Stimulated activated CD8-positive, alpha-beta memory T cell treated with anti-CD3 and anti-CD28 coated beads, Interleukin-15, amount 100 ng/mL, for 48 hours (primary cell): ENCODE measurements around the gene KLRK1.
"Not testable (repeated sequence)": the region's sequence is repeated elsewhere in the genome, so short reads cannot be mapped to it uniquely, and the experiment has no call there.

Source experiments
- DNase-seq, 2 donors: peaks; one replicate each; pipeline ENCODE4 v3.0.0-alpha.2; 2020; ENCODE audit warnings: low read depth in 2 of 2

KLRK1 gene

GRCh38 chr12:10389904-10390303 is at the start of gene KLRK1:
KLRK1 (minus strand) TSS chr12:10390041; CDS start chr12:10388810, 1,231 bp downstream.
- DNase-seq: no peak

- not testable (repeated sequence) for DNase-seq
These were observed 47.8 kb upstream of the KLRK1 start for GRCh38 chr12:10437601-10438000.

- DNase-seq: not testable (repeated sequence)
These were observed 46.0 kb upstream of the KLRK1 start, which contains the start of gene KLRC2 for GRCh38 chr12:10435816-10436215. KLRC2 (minus strand) TSS chr12:10436010; CDS start chr12:10435986, 24 bp downstream.

DNA sequence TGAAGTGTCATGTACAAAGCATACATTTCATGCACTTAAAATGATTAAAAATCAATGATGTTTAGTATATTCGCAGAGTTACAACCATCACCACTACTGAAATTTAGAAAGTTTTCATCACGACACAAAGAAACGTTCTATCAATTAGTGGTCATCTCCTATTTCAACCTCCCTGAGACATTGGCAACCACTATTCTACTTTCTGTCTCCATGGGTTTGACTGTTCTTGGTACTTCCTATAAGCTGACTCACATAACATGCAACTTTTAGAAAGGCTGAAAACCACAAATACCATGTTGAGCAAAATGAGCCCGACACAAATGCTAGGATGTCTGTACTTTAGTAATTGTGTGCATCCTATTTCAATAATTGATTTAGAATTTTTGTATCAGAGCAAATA is 40.8 kb upstream of the KLRK1 start:
- not testable (repeated sequence) for DNase-seq

GRCh38 chr12:10425938-10426337 is 36.1 kb upstream of the KLRK1 start:
- DNase-seq: not testable (repeated sequence)

DNA sequence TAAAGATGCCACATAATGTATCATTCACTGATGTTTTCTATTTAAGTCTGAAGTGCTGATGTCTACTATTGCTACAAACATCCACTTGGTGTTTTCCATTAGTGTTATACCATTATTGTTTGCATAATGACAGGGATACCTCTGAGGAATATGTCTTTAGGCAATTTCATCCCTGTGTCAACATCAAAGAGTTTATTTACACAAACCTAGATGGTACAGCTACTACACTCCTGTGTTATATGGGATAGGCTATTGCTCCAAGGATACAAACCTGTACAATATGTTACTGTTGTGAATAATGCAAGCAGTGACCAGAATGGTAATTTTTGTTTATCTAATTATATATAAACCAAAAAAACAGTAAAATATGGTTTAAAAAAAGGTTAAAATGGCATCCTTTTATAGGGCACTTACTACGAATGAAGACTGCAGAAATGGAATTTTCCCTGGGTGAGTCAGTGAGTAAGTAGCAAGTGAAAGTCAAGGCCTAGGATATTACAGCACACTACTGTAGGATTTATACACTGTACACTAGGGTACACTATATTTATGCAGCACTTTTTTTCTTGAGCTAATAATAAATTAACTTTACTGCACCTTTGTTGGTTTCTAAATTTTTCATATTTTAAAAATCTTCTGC is 34.5 kb upstream of the KLRK1 start:
- not testable (repeated sequence) for DNase-seq

DNA sequence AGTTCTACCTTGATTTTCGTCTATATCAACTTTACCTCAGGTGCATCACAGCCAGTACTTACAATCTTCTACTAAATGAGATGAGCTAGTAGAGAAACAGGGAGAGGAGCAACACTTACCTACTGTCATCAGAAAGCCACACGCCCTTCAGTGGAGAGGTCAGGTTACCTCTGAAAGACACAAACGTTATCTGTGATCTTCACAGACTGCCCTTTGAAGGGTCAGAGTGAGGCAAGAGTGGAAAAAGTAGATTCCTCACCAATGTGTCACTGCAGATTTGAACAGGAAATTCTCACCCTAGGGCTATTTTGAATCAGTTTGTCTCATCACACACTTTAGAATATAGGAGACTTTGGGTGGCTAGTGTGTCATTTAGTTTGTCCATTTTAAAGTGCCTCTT is 32.3 kb upstream of the KLRK1 start:
- not testable (repeated sequence) for DNase-seq

GRCh38 chr12:10420334-10420733 is 30.5 kb upstream of the KLRK1 start, which contains the start of gene KLRC3:
KLRC3 (minus strand) TSS chr12:10420595; CDS start chr12:10420550, 45 bp downstream.
- not testable (repeated sequence) for DNase-seq

GRCh38 chr12:10409392-10409791 is 19.6 kb upstream of the KLRK1 start, which contains the start of gene KLRC4:
KLRC4 (minus strand) TSS chr12:10409757; CDS start chr12:10409575, 182 bp downstream.
- DNase-seq: no peak

DNA sequence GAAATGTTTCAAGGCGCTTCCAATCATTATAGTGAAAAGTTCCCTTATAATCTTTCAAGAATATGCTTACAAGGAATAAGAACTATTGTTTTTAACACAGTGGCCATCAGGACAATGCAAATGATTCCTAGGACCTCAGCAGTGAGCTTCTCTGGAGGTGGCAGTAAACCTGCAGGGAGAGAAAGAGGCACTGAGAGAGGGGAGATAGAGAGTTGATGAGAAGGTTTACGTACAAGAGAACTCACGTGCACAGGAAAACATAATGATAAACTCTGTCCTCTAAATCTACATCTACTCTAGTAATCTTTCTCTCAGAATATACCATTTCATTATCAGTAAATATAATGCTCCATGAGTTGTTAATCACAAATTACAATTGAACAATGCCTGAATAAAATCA is 19.0 kb upstream of the KLRK1 start:
- no peak for DNase-seq

DNA sequence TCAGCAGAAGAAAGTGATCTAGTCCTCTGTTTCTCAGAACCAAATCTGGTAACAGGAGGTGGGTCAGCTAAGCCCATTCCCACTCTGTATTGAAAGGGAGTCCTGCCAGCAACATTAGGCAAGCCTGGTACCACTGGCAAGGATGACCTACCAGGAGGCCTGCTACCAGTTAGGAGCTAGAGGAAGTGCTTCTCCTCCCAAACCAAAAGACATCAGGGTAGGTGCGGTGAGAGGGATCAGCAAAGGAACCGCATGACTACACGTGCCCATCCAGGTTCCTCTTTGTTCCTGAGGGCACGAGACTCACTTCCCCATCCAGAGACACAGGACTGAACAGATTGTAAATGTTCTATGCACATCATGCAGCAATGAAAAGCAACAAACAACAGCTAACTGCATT is 16.9 kb upstream of the KLRK1 start:
- DNase-seq: no peak

DNA sequence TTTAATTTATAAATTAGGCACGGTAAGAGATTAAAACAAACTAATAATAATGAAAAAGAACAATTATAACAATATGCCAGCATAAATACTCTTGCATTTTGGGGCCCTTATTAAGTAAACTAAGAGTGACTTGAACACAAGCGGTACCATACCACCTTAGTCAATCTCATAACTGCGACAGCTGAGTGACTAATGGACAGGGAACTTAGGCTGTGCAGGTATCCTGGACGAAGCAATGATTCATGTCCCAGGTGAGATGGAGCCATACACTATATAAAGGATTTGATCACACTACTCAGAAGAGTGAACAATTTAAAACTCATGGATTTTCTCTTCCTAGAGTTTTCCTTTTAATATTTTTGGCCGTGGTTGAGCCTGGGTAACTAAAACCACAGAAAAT is 15.5 kb upstream of the KLRK1 start:
- DNase-seq: no peak

DNA sequence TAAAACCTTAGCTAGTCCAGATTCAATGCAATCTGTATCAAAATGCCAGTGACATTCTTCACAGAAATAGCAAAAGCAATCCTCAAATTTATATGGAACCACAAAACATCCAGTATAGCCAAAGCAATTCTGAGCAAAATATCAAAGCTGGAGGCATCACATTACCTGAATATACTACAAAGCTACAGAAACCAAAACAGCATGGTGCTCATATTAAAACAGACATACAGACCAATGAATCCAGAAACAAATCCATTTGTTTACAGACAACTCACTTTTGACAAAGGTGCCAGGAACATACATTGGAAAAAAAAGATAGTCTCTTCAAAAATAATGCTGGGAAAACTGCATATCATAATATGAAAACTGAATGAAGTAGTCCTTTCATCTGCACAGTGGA is 15.0 kb upstream of the KLRK1 start:
- no peak for DNase-seq

DNA sequence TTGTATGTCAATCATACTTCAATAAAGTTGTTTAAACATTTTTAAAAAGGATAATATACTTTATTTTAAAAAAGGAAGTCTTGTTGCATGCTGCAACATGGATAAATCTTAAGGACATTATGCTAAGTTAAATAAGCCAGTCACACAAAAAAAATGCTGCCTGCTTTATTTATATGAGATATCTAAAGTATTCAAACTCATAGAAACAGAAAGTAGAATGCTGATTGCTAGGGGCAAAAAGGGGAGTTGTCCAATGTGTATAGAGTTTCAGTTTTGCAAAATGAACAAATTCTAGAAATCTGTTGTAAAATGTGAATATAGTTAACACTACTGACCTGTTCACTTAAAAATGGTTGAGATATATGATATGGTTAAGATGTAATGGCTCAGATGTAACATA is 11.0 kb upstream of the KLRK1 start:
- DNase-seq: no peak

GRCh38 chr12:10398168-10398567 is 8.3 kb upstream of the KLRK1 start:
- no peak for DNase-seq

GRCh38 chr12:10397296-10397695 is 7.5 kb upstream of the KLRK1 start:
- no peak for DNase-seq

GRCh38 chr12:10396176-10396575 is 6.3 kb upstream of the KLRK1 start:
- not testable (repeated sequence) for DNase-seq

GRCh38 chr12:10395390-10395998 is 5.7 kb upstream of the KLRK1 start:
- no peak for DNase-seq

- not testable (repeated sequence) for DNase-seq
These were observed 4.8 kb upstream of the KLRK1 start for GRCh38 chr12:10394531-10395152.

DNA sequence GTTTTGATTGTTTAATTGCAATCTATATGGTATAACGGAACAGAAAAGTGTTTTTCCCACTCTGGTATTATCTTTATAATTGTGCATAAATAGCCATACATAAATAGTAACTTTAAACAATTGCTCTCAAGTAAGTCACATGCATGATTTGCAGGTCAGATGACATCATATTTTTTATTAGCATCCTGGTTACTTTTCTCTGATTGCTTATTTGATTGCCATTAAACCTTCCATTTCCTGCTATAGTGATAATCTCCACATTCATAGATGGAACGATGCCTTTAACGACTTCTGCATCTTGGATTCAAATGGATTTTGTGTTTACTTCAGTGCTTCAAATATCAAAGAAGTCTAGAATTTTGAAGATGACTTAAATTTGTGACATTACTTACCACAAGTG is 3.5 kb upstream of the KLRK1 start:
- DNase-seq: no peak

DNA sequence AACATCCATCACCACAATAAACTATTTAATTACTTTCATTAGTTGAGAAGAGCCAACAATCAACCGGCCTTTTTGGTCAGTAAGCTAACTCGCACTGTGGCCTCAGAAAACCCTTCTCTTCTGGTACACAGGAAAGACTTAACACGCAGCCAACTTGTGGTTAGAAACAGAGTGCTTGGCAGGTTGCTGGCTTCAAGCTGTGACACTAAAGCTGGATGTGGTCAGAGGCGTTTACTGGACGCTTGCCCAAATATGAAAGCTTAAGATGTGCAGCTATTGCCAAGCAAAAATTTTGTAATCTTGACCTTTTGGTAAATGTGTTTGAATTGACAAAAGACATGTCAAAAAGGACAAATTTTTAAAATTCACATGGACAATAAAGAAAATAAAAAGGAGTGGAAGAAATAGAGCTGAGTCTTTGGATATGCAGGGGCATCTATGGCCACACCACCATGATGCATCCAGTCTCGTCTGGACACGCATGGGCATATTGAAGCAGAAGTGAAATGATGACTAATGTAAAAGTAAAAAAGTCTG is 2.6 kb upstream of the KLRK1 start:
- DNase-seq: no peak

DNA sequence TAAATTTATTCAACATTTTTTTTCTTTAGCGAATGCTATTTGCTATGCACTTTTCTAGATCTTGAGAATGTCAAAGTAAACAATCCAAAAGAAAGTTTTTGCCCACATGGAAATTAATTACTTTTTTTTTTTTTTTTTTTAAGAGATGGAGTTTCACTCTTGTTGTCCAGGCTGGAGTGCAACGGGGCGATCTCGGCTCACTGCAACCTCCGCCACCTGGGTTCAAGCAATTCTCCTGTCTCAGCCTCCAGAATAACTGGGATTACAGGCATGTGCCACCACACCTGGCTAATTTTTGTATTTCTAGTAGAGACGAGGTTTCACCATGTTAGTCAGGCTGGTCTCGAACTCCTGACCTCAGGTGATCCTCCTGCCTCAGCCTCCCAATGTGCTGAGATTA is 1.1 kb upstream of the KLRK1 start:
- not testable (repeated sequence) for DNase-seq
